Erythroblast (primary cell): ENCODE results near the gene MDH1B.

Source experiments
- GATA1 ChIP-seq: IDR thresholded peaks from 2 replicates; pipeline ENCODE4 v1.6.1; 2011; ENCODE audit warnings: low read depth, mild to moderate bottlenecking, control low read depth, low read length, moderate library complexity
- POLR2A ChIP-seq: IDR thresholded peaks from 2 replicates; pipeline ENCODE4 v1.6.1; 2011; ENCODE audit warnings: mild to moderate bottlenecking, low read length

- TF ChIP-seq POLR2A (no peak), GATA1 (no peak)
Measured at GRCh38 chr2:206776432-206776831, 11.3 kb upstream of the MDH1B start.
